DMS53 (cell line): ENCODE results near the gene POC1A.

Source experiments
- DNase-seq: peaks from one replicate; lab custom pipeline; 2025; lab: John Stamatoyannopoulos, UW

POC1A gene

GRCh38 chr3:52067046-52067445 lies 87.2 kb downstream of the POC1A start:
- DNase-seq, result no peak

- DNase-seq, result no peak
Measured at GRCh38 chr3:52065264-52065756, 88.9 kb downstream of the POC1A start.

GRCh38 chr3:52064561-52064960 lies 89.7 kb downstream of the POC1A start:
- DNase-seq, result no peak

- no peak for DNase-seq
Measured at GRCh38 chr3:52063026-52063723, 91.0 kb downstream of the POC1A start.

- DNase-seq, result peak; percentile 30
Measured at GRCh38 chr3:52062505-52062904, 91.7 kb downstream of the POC1A start.

GRCh38 chr3:52061121-52061910 lies 92.9 kb downstream of the POC1A start:
- DNase-seq, result peak; percentile 6

- no peak for DNase-seq
Measured at GRCh38 chr3:52059781-52060180, 94.4 kb downstream of the POC1A start.

- DNase-seq, result no peak
Measured at GRCh38 chr3:52057812-52058495, 96.3 kb downstream of the POC1A start.

- peak; percentile 94 for DNase-seq
Measured at GRCh38 chr3:52056968-52057811, 97.0 kb downstream of the POC1A start.

- DNase-seq, result peak; percentile 68
Measured at GRCh38 chr3:52056521-52056967, 97.7 kb downstream of the POC1A start, which contains the start of gene DUSP7. DUSP7 (minus strand) TSS chr3:52056571; CDS start chr3:52056366, 205 bp downstream.

GRCh38 chr3:52055537-52056351 lies 98.5 kb downstream of the POC1A start:
- peak; percentile 67 for DNase-seq

- DNase-seq, result no peak
Measured at GRCh38 chr3:52054661-52055511, 99.3 kb downstream of the POC1A start.

- no peak for DNase-seq
Measured at GRCh38 chr3:52053307-52054304, 100.6 kb downstream of the POC1A start.

- no peak for DNase-seq
Measured at GRCh38 chr3:52052831-52053306, 101.4 kb downstream of the POC1A start.

- DNase-seq, result no peak
Measured at GRCh38 chr3:52051444-52051843, 102.8 kb downstream of the POC1A start.

GRCh38 chr3:52050571-52050970 lies 103.7 kb downstream of the POC1A start:
- DNase-seq, result no peak

GRCh38 chr3:52049503-52049902 lies 104.7 kb downstream of the POC1A start:
- no peak for DNase-seq

GRCh38 chr3:52047295-52047960 lies 106.8 kb downstream of the POC1A start:
- DNase-seq, result no peak
